Measurements from ENCODE around the gene NHLRC1. TPM values are rescaled to one million over a fixed set of nuclear protein-coding genes. Genes with fewer than 3 reads are reported as not detected.
A peak's percentile ranks its signal among the peaks of the same experiment; 100 is the strongest.

Gene NHLRC1
- polyA plus RNA-seq, 1 donor from 2014 or later: 0.32 TPM

DNA sequence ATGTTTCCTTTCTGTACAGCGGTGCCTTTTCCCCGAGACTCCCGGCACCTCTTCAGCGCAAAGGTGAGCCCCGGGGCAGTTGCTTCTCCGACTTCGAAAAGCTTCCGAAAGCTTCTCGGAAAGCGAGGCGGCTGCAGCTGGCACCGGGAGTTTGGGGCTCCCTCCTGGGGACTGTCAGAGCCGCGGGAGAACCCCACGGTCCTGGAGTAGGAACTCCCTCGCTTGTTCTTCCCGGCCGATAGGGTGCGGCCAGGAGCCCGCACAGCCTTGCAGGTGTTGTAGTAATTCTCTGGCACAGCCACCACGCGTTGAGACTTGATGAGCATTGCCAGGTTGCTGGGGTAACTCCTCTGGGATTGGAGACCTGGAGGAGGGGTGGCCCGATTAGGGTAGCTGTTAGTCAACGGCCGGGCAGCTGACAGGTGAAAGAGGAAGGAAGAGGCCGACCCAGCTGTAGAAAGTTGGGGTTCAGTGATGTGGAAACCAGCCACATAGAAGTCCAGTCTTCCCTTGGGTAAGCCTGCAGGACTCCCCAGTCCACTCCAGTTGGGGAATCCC is 33.5 kb upstream of the NHLRC1 start:
- TF ChIP-seq, protein P1, sequence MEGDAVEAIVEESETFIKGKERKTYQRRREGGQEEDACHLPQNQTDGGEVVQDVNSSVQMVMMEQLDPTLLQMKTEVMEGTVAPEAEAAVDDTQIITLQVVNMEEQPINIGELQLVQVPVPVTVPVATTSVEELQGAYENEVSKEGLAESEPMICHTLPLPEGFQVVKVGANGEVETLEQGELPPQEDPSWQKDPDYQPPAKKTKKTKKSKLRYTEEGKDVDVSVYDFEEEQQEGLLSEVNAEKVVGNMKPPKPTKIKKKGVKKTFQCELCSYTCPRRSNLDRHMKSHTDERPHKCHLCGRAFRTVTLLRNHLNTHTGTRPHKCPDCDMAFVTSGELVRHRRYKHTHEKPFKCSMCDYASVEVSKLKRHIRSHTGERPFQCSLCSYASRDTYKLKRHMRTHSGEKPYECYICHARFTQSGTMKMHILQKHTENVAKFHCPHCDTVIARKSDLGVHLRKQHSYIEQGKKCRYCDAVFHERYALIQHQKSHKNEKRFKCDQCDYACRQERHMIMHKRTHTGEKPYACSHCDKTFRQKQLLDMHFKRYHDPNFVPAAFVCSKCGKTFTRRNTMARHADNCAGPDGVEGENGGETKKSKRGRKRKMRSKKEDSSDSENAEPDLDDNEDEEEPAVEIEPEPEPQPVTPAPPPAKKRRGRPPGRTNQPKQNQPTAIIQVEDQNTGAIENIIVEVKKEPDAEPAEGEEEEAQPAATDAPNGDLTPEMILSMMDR (IDR thresholded peaks at IDR 0.05; ENCODE audit: poor library complexity, severe bottlenecking): peak; percentile 64
- TF ChIP-seq POLR2AphosphoS5 (IDR thresholded peaks at IDR 0.05): no peak
- TF ChIP-seq, protein P2, sequence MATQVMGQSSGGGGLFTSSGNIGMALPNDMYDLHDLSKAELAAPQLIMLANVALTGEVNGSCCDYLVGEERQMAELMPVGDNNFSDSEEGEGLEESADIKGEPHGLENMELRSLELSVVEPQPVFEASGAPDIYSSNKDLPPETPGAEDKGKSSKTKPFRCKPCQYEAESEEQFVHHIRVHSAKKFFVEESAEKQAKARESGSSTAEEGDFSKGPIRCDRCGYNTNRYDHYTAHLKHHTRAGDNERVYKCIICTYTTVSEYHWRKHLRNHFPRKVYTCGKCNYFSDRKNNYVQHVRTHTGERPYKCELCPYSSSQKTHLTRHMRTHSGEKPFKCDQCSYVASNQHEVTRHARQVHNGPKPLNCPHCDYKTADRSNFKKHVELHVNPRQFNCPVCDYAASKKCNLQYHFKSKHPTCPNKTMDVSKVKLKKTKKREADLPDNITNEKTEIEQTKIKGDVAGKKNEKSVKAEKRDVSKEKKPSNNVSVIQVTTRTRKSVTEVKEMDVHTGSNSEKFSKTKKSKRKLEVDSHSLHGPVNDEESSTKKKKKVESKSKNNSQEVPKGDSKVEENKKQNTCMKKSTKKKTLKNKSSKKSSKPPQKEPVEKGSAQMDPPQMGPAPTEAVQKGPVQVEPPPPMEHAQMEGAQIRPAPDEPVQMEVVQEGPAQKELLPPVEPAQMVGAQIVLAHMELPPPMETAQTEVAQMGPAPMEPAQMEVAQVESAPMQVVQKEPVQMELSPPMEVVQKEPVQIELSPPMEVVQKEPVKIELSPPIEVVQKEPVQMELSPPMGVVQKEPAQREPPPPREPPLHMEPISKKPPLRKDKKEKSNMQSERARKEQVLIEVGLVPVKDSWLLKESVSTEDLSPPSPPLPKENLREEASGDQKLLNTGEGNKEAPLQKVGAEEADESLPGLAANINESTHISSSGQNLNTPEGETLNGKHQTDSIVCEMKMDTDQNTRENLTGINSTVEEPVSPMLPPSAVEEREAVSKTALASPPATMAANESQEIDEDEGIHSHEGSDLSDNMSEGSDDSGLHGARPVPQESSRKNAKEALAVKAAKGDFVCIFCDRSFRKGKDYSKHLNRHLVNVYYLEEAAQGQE (IDR thresholded peaks at IDR 0.05; ENCODE audit: borderline replicate concordance): no peak
- TF ChIP-seq EZH2 (IDR thresholded peaks at IDR 0.05; ENCODE audit: borderline replicate concordance, insufficient read depth, low read length, poor library complexity, severe bottlenecking): no peak
- TF ChIP-seq MXI1 (conservative IDR thresholded peaks at IDR 0.05; ENCODE audit: poor library complexity, severe bottlenecking): peak; percentile 7
- TF ChIP-seq RAD21 (conservative IDR thresholded peaks at IDR 0.05): peak; percentile 23
- no peak for TF ChIP-seq EP300 (conservative IDR thresholded peaks at IDR 0.05; ENCODE audit: poor library complexity, severe bottlenecking)
- no peak for TF ChIP-seq TAF1 (IDR thresholded peaks at IDR 0.05; ENCODE audit: low read depth)
- no peak for TF ChIP-seq SMC3 (conservative IDR thresholded peaks at IDR 0.05; ENCODE audit: poor library complexity)
- peak overlapping the region; percentile 68 for H3K27ac ChIP-seq (ENCODE audit: low read length)

DNA sequence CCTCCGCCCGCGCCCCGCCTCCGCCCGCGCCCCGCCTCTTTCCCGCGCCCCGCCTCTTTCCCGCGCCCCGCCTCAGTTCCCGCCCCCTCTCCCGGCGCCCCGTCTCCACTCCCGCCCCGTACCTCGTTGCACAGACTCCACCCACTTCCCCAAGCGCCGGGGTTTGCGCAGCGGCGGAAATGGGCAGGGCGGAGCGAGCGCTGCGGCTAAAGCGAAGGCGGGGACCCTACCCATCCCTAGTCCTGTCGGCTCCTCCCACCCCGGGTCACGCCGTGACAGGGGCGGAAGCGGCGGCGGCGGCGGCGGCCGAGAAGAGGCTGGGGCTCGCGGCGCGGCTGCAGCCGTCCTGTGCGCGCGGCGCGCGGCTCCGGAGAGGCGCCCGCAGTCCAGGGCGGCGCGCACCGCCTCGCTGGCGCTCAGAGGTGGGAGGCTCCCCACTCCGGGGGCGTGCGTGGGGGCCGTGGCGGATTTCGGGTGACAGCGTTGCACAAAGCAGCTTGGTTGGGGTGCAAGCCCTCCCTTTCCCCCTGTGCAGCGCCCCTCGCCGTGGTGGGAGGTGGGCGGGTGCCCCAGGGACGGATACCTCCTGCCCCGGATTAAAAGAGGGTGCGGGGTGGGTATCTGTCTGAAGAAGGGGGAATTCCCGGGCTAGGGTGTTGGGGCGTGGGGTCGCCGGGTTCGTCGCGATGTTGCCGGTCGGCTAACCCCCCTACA is 32.8 kb upstream of the NHLRC1 start, which contains the start of gene KDM1B:
Gene KDM1B, plus strand, starts transcription at position 273 of the 714 bp plus-strand sequence. CDS start 4,474 bp downstream, outside the sequence.
- peak within 1 kb of the TSS; percentile 76 for H3K4me2 ChIP-seq (ENCODE audit: low read length)
- H3K27ac ChIP-seq (ENCODE audit: low read length): peak within 1 kb of the TSS; percentile 69
- H3K4me3 ChIP-seq (ENCODE audit: low read length): peak within 1 kb of the TSS; percentile 92
- H4K20me1 ChIP-seq (ENCODE audit: insufficient read depth): no peaks in the 10 kb centered on the region
- no peaks in the 10 kb centered on the region for H3F3A ChIP-seq (ENCODE audit: insufficient read depth, low read length, poor library complexity, severe bottlenecking)
- H3K9me2 ChIP-seq (ENCODE audit: insufficient read depth, low read length): no peaks in the 10 kb centered on the region
- peak within 1 kb of the TSS; percentile 63 for H2AFZ ChIP-seq (ENCODE audit: low read depth, low read length)
- no peaks in the 10 kb centered on the region for H3K9me3 ChIP-seq (ENCODE audit: low read length)
- H3K9ac ChIP-seq (ENCODE audit: low read length): peak within 1 kb of the TSS; percentile 77
- no peaks in the 10 kb centered on the region for H3K79me2 ChIP-seq (replicated peaks; ENCODE audit: insufficient read depth, low read length)
- H3K27me3 ChIP-seq (ENCODE audit: insufficient read depth, low read depth, low read length): no peaks in the 10 kb centered on the region
- no peaks in the 10 kb centered on the region for H3K36me3 ChIP-seq (ENCODE audit: insufficient read depth, low read length)
- TF ChIP-seq EP300 (conservative IDR thresholded peaks at IDR 0.05; ENCODE audit: poor library complexity, severe bottlenecking) (peak; percentile 28), EZH2 (IDR thresholded peaks at IDR 0.05; ENCODE audit: borderline replicate concordance, insufficient read depth, low read length, poor library complexity, severe bottlenecking) (no peak), POLR2AphosphoS5 (IDR thresholded peaks at IDR 0.05) (no peak), MXI1 (conservative IDR thresholded peaks at IDR 0.05; ENCODE audit: poor library complexity, severe bottlenecking) (peak; percentile 64)
- TF ChIP-seq, protein P2 (IDR thresholded peaks at IDR 0.05; ENCODE audit: borderline replicate concordance): no peak

More for the DNA sequence above, 33.5 kb upstream of the NHLRC1 start:
- Histone ChIP-seq H3K9me2 (ENCODE audit: insufficient read depth, low read length) (no peaks in the 10 kb centered on the region), H3K36me3 (ENCODE audit: insufficient read depth, low read length) (no peaks in the 10 kb centered on the region), H3K4me3 (ENCODE audit: low read length) (peak overlapping the region; percentile 92), H2AFZ (ENCODE audit: low read depth, low read length) (peak overlapping the region; percentile 63), H4K20me1 (ENCODE audit: insufficient read depth) (no peaks in the 10 kb centered on the region), H3F3A (ENCODE audit: insufficient read depth, low read length, poor library complexity, severe bottlenecking) (no peaks in the 10 kb centered on the region), H3K9ac (ENCODE audit: low read length) (peak overlapping the region; percentile 77), H3K27me3 (ENCODE audit: insufficient read depth, low read depth, low read length) (no peaks in the 10 kb centered on the region), H3K79me2 (replicated peaks; ENCODE audit: insufficient read depth, low read length) (no peaks in the 10 kb centered on the region), H3K9me3 (ENCODE audit: low read length) (no peaks in the 10 kb centered on the region), H3K4me2 (ENCODE audit: low read length) (peak overlapping the region; percentile 52)

Measured in neural cell (in vitro differentiated cells).